CD4-positive, CD25-positive, alpha-beta regulatory T cell (primary cell): ENCODE results near the gene ARID1B. TPM values are rescaled to one million over a fixed set of nuclear protein-coding genes. Genes with fewer than 3 reads are reported as not detected.

Source experiments
- ATAC-seq, 2 donors: fragments of 150-1000 bp; cut with Tn5 transposase; one replicate each; pipeline ENCODE4 v1.10.0; 2021; ENCODE audit warnings: low read depth in 2 of 2, moderate number of reproducible peaks in 2 of 2, moderate library complexity in 1 of 2
- DNase-seq, 3 donors: peaks; one replicate each; pipeline versions ENCODE4 v3.0.0 to v3.0.0-alpha.2; 2012 to 2022; ENCODE audit warnings: mixed read lengths in 1 of 3
- H3K27ac ChIP-seq: one replicate; pipeline ENCODE4 v1.7.0; 2013; ENCODE audit warnings: mild to moderate bottlenecking, low read length; ENCODE audit not compliant: insufficient read depth, poor library complexity, severe bottlenecking
- H3K27me3 ChIP-seq: one replicate; pipeline ENCODE4 v1.7.0; 2013; ENCODE audit warnings: low read length; ENCODE audit not compliant: control insufficient read depth, insufficient read depth
- H3K36me3 ChIP-seq: one replicate; pipeline ENCODE4 v1.7.0; 2013; ENCODE audit warnings: mild to moderate bottlenecking, low read length, moderate library complexity; ENCODE audit not compliant: control insufficient read depth, insufficient read depth
- H3K4me1 ChIP-seq: 2 replicates; pipeline ENCODE4 v1.7.0; 2013; ENCODE audit warnings: mild to moderate bottlenecking, low read length; ENCODE audit not compliant: insufficient read depth, control insufficient read depth, poor library complexity, severe bottlenecking
- H3K4me3 ChIP-seq: one replicate; pipeline ENCODE4 v1.7.0; 2013; ENCODE audit warnings: low read depth, mild to moderate bottlenecking, low read length, moderate library complexity
- H3K9me3 ChIP-seq, 2 experiments: 1 replicate in 1 of 2; 2 replicates in 1 of 2; pipeline ENCODE4 v1.7.0; 2013; ENCODE audit warnings: low read length in 2 of 2, mild to moderate bottlenecking in 1 of 2, moderate library complexity in 1 of 2; ENCODE audit not compliant: control insufficient read depth in 2 of 2
- H3K27ac Mint-ChIP-seq, 3 donors: one replicate each; pipeline ENCODE4 v1.8.0; 2020 to 2022; ENCODE audit warnings: mild to moderate bottlenecking in 3 of 3, mixed read lengths in 3 of 3, moderate library complexity in 2 of 3
- H3K27me3 Mint-ChIP-seq: one replicate; pipeline ENCODE4 v1.8.0; 2022; ENCODE audit warnings: mild to moderate bottlenecking, mixed read lengths
- H3K36me3 Mint-ChIP-seq: one replicate; pipeline ENCODE4 v1.8.0; 2020; ENCODE audit warnings: mixed read lengths
- H3K4me1 Mint-ChIP-seq, 4 donors: one replicate each; pipeline ENCODE4 v1.8.0; 2020 to 2022; ENCODE audit warnings: mixed read lengths in 4 of 4, mild to moderate bottlenecking in 1 of 4
- H3K4me3 Mint-ChIP-seq, 4 donors: one replicate each; pipeline ENCODE4 v1.8.0; 2020 to 2022; ENCODE audit warnings: mild to moderate bottlenecking in 4 of 4, mixed read lengths in 4 of 4, moderate library complexity in 3 of 4
- H3K9me3 Mint-ChIP-seq, 7 donors: one replicate each; pipeline ENCODE4 v1.8.0; 2020 to 2022; ENCODE audit warnings: mixed read lengths in 7 of 7, mild to moderate bottlenecking in 3 of 7, moderate library complexity in 2 of 7
- polyA plus RNA-seq, 4 donors: library from polyadenylated mRNA; unstranded; fragments of 300-500 nt; fragmentation: Illumina TruSeq; gene quantifications; one replicate each; pipeline ENCODE4 v1.2.3, GENCODE V29; 2021
- total RNA-seq: library from RNA; stranded (reverse); gene quantifications from one replicate; pipeline ENCODE4 v1.2.3, GENCODE V29; 2022

Gene ARID1B
- total and polyA plus RNA-seq, 5 donors from 2014 or later = 9.8 to 186 (median 12.4) TPM

DNA sequence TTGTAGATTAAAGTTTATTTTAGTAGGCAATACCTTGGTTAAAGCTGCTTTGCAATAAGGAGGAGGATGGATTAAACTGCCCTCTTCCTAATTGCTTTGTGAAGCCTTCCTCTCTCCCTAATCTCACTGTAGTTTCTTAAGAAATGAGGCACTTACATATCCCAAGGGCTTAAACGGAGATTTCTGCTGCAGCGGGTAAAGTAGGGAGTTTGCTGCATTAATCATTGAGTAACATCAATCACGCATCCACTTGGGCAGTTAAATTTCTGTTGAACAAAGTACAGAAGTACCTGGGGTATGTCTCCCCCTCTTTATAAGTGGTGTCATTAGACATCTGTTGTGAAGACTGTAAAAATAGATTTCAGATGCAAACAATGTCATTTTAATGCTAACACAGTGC is 29.5 kb upstream of the ARID1B start:
- Mint-ChIP-seq H3K9me3 (peaks cover 0 to 2% (median 0%) of the 10 kb centered on the region in 7 donors), H3K27me3 (peaks cover 24% of the 10 kb centered on the region), H3K36me3 (no peaks in the 10 kb centered on the region), H3K4me3 (no peak overlapping the region), H3K27ac (no peak overlapping the region), H3K4me1 (no peaks in the 10 kb centered on the region)
- no peak overlapping the region for H3K4me3 ChIP-seq
- no peaks in the 10 kb centered on the region for H3K4me1 ChIP-seq
- no peaks in the 10 kb centered on the region for H3K36me3 ChIP-seq
- ATAC-seq (no peak), DNase-seq (no peak)
- no peak overlapping the region for H3K27ac ChIP-seq
- H3K27me3 ChIP-seq = peaks cover 12% of the 10 kb centered on the region
- H3K9me3 ChIP-seq = no peaks in the 10 kb centered on the region

DNA sequence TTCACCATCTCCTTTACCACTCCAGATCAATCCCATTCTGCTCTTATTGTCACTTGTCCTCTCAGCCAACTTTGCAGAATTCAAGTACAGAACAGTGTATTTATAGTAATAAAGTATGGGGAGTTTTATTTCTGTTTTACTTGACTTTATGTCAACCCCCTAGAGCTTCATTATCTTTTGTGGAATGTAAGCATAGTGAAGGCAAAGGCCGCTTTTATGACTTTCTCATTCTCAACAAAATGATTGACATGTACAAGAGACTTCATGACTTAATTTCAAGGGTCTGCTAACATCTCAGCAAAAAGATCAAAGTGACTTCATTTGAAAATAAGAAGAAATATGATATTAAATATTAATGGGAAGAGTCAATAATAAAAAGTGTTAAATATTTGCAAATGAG is 28.7 kb upstream of the ARID1B start:
- ATAC-seq (no peak), DNase-seq (no peak)
- Histone ChIP-seq H3K9me3 (no peaks in the 10 kb centered on the region), H3K4me3 (no peak overlapping the region), H3K36me3 (no peaks in the 10 kb centered on the region), H3K27ac (no peak overlapping the region), H3K4me1 (no peaks in the 10 kb centered on the region), H3K27me3 (peaks cover 12% of the 10 kb centered on the region)
- no peaks in the 10 kb centered on the region for H3K36me3 Mint-ChIP-seq
- H3K27me3 Mint-ChIP-seq = peaks cover 30% of the 10 kb centered on the region
- H3K27ac Mint-ChIP-seq = no peak overlapping the region
- peaks cover 0 to 2% (median 0%) of the 10 kb centered on the region in 7 donors for H3K9me3 Mint-ChIP-seq
- no peak overlapping the region for H3K4me3 Mint-ChIP-seq
- H3K4me1 Mint-ChIP-seq = no peaks in the 10 kb centered on the region

GRCh38 chr6:156752666-156753301 is 24.4 kb upstream of the ARID1B start:
- Mint-ChIP-seq H3K9me3 (peaks cover 0 to 2% (median 0%) of the 10 kb centered on the region in 7 donors), H3K4me1 (no peaks in the 10 kb centered on the region), H3K27ac (no peak overlapping the region), H3K36me3 (no peaks in the 10 kb centered on the region), H3K4me3 (no peak overlapping the region), H3K27me3 (peaks cover 23% of the 10 kb centered on the region)
- Histone ChIP-seq H3K4me3 (no peak overlapping the region), H3K27me3 (peaks cover 9% of the 10 kb centered on the region), H3K27ac (no peak overlapping the region), H3K36me3 (no peaks in the 10 kb centered on the region), H3K9me3 (no peaks in the 10 kb centered on the region), H3K4me1 (no peaks in the 10 kb centered on the region)
- ATAC-seq (no peak), DNase-seq (no peak)

DNA sequence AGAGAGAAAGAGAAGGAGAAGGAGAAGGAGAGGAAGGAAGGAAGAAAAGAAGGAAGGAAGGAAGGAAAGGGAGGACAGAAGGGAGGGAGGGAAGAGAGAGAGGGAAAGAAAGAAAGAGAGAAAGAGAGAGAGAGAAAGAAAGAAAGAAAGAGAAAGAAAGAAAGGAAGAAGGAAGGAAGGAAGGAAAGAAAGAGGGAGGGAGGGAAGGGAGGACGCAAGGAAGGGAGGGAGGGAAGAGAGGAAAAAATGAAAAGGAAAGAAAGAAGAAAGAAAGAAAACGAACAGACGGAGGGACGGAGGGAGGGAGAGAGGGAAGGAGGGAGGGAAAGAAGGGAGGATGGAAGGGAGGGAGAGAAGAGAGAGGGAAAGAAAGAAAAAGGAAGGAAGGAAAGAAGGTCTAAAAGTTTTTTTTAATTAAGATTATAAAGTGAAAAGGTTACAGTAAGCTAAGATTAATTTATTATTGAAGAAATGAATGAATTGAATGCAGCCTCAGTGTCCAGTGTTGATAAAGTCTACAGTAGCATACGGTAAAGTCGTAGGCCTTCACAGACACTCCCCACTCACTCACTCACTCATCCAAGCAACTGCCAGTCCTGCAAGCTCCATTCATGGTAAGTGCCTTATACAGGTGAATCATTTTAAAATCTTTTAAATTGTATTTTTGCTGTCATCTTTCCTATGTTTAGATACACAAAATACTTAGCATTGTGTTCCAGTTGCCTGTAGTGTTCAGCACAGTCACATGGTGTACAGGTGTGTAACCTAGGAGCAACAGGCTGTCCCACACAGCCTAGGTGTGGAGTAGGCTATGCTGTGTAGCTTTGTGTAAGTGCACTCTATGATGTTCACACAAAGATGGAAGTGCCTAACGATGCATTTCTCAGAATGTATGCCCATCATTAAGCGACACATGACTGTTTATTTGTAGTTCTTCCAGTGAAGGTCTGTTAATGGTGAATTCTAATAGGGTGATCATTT is 20.3 kb upstream of the ARID1B start:
- Histone ChIP-seq H3K27ac (no peak overlapping the region), H3K4me3 (no peak overlapping the region), H3K9me3 (no peaks in the 10 kb centered on the region), H3K36me3 (no peaks in the 10 kb centered on the region), H3K4me1 (no peaks in the 10 kb centered on the region), H3K27me3 (peaks cover 7% of the 10 kb centered on the region)
- Mint-ChIP-seq H3K4me3 (no peak overlapping the region), H3K4me1 (no peaks in the 10 kb centered on the region), H3K36me3 (no peaks in the 10 kb centered on the region), H3K27me3 (peaks cover 22% of the 10 kb centered on the region), H3K9me3 (no peaks in the 10 kb centered on the region), H3K27ac (peak overlapping the region in 2 of 3 donors; percentile 38 to 80)
- DNase-seq = no peak
- ATAC-seq = no peak

DNA sequence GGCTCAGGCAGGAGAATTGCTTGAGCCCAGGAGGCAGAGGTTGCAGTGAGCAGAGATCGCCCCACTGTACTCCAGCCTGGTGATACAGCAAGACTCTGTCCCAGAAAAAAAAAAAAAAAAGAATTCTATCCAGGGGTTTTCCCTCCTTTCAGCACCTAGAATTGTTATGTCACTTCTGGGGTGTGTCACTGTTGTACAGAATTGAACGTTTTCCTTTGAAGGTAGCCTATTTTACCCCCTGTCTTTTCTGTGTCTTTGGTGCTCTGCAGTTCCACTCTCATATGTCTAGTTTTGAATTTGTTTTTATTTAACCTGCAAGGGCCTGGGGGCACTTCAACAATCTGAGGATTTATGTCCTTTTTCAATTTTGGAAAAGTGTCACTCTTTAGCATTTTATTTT is 19.3 kb upstream of the ARID1B start:
- DNase-seq (no peak), ATAC-seq (no peak)
- no peaks in the 10 kb centered on the region for H3K36me3 ChIP-seq
- H3K36me3 Mint-ChIP-seq = no peaks in the 10 kb centered on the region
- H3K4me3 ChIP-seq = no peak overlapping the region
- H3K4me3 Mint-ChIP-seq = no peak overlapping the region
- no peak overlapping the region for H3K27ac ChIP-seq
- H3K27me3 Mint-ChIP-seq = peaks cover 13% of the 10 kb centered on the region
- H3K9me3 Mint-ChIP-seq = no peaks in the 10 kb centered on the region
- no peak overlapping the region for H3K27ac Mint-ChIP-seq
- no peaks in the 10 kb centered on the region for H3K4me1 Mint-ChIP-seq
- H3K4me1 ChIP-seq = no peaks in the 10 kb centered on the region
- peaks cover 2% of the 10 kb centered on the region for H3K27me3 ChIP-seq
- no peaks in the 10 kb centered on the region for H3K9me3 ChIP-seq

- no peak overlapping the region for H3K4me3 Mint-ChIP-seq
Observed at GRCh38 chr6:156760377-156760776, 16.8 kb upstream of the ARID1B start.

GRCh38 chr6:156762547-156762946 is 14.6 kb upstream of the ARID1B start:
- DNase-seq (no peak), ATAC-seq (no peak)
- Histone ChIP-seq H3K4me1 (no peaks in the 10 kb centered on the region), H3K27ac (no peak overlapping the region), H3K9me3 (no peaks in the 10 kb centered on the region), H3K4me3 (no peak overlapping the region), H3K27me3 (no peaks in the 10 kb centered on the region), H3K36me3 (no peaks in the 10 kb centered on the region)
- no peaks in the 10 kb centered on the region for H3K4me1 Mint-ChIP-seq
- H3K4me3 Mint-ChIP-seq = no peak overlapping the region
- H3K27ac Mint-ChIP-seq = no peak overlapping the region
- H3K36me3 Mint-ChIP-seq = no peaks in the 10 kb centered on the region
- H3K9me3 Mint-ChIP-seq = no peaks in the 10 kb centered on the region
- H3K27me3 Mint-ChIP-seq = peaks cover 6% of the 10 kb centered on the region

More at GRCh38 chr6:156760377-156760776, 16.8 kb upstream of the ARID1B start:
- ATAC-seq (no peak), DNase-seq (no peak)
- H3K4me3 ChIP-seq = no peak overlapping the region
- no peaks in the 10 kb centered on the region for H3K36me3 Mint-ChIP-seq
- H3K9me3 Mint-ChIP-seq = no peaks in the 10 kb centered on the region
- no peaks in the 10 kb centered on the region for H3K36me3 ChIP-seq
- H3K27me3 ChIP-seq = peaks cover 2% of the 10 kb centered on the region
- no peaks in the 10 kb centered on the region for H3K9me3 ChIP-seq
- no peak overlapping the region for H3K27ac ChIP-seq
- no peak overlapping the region for H3K27ac Mint-ChIP-seq
- no peaks in the 10 kb centered on the region for H3K4me1 ChIP-seq
- H3K27me3 Mint-ChIP-seq = peaks cover 6% of the 10 kb centered on the region
- no peaks in the 10 kb centered on the region for H3K4me1 Mint-ChIP-seq
